Hepatocyte (in vitro differentiated cells): ENCODE data around the gene ZNF385D.

ENCODE experiments used
- CTCF ChIP-seq: fragments of 200-600 bp; sonication (generic); IDR thresholded peaks from 2 replicates; pipeline ENCODE4 v1.5.1; 2016; ENCODE audit warnings: antibody characterized with exemption, mild to moderate bottlenecking; ENCODE audit not compliant: poor library complexity
- EZH2 ChIP-seq: fragments of 200-600 bp; sonication (generic); IDR thresholded peaks from 2 replicates; pipeline ENCODE4 v1.6.1; 2016; ENCODE audit warnings: antibody characterized with exemption, mild to moderate bottlenecking, borderline replicate concordance

- TF ChIP-seq CTCF (no peak), EZH2 (no peak)
Observed at GRCh38 chr3:21524133-21524532, 226.9 kb downstream of the ZNF385D start.
